GM12872 (cell line): ENCODE results near the gene ALLC.
A peak's percentile ranks its signal among the peaks of the same experiment; 100 is the strongest.

ENCODE experiments used
- TF ChIP-seq, protein P1 (sequence below): IDR thresholded peaks from 3 replicates; pipeline ENCODE4 v1.5.1; 2011; ENCODE audit warnings: low read depth, mild to moderate bottlenecking, low read length, moderate library complexity; ENCODE audit not compliant: insufficient read depth

Gene ALLC

DNA sequence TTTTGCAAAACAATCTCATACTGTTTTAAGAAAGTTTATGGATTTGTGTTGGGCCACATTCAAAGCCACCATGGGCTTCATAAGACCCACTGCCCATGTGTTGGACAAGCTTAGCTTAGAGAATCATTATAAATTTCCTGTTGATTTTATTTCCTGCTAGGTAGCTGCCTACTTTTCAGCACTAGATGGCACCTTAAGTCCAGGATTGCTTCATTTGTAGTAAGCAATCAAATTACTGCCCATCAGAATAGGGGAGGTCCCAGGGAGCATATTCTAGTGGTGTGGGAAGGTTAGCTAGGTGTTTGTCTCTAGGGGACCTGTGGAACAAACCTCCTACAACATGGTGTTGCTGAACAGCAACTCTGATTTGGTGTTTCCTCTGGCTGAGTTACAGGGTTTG lies 34.4 kb downstream of the ALLC start:
- TF ChIP-seq, protein P1, sequence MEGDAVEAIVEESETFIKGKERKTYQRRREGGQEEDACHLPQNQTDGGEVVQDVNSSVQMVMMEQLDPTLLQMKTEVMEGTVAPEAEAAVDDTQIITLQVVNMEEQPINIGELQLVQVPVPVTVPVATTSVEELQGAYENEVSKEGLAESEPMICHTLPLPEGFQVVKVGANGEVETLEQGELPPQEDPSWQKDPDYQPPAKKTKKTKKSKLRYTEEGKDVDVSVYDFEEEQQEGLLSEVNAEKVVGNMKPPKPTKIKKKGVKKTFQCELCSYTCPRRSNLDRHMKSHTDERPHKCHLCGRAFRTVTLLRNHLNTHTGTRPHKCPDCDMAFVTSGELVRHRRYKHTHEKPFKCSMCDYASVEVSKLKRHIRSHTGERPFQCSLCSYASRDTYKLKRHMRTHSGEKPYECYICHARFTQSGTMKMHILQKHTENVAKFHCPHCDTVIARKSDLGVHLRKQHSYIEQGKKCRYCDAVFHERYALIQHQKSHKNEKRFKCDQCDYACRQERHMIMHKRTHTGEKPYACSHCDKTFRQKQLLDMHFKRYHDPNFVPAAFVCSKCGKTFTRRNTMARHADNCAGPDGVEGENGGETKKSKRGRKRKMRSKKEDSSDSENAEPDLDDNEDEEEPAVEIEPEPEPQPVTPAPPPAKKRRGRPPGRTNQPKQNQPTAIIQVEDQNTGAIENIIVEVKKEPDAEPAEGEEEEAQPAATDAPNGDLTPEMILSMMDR: 0 out of 3 replicates have a peak, but pooled peaks have one; percentile 20

DNA sequence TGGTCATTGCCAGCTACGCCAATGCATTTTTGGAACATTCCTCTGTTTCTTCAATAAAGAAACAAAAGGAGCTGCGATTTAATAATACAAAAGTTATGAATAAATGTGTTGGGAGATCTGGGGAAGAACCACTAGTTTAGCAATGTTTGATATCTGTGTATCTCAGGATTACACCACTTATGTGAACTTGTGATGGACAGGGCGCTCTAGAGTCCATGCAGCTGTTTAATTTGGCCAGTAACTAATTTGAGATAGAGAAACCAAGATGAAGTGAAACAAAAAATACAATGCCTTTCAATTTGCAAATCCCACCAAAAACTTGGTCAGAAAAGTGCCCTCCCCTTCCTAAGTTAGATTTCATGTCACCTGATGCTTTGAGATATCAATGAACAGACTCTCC lies 38.5 kb downstream of the ALLC start:
- TF ChIP-seq, protein P1: no peak

DNA sequence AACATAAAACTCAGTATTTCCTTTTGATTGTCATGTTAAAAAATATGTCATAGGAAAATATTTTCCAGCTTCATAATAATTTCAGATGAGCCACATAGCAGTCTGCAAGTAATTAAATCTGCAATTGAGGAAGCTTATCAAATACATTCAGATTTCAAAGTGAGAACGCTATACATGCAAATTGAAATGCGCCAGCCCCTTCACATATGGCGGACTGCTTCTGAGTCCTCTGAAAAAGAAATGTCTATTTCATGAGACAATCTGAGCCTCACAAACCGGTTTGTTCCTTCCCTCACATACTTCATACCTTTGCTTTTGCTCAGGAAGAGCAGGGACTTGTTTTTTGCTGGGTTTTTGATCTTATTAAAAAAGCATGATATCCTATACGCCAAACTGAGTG lies 43.1 kb downstream of the ALLC start:
- TF ChIP-seq, protein P1: no peak

DNA sequence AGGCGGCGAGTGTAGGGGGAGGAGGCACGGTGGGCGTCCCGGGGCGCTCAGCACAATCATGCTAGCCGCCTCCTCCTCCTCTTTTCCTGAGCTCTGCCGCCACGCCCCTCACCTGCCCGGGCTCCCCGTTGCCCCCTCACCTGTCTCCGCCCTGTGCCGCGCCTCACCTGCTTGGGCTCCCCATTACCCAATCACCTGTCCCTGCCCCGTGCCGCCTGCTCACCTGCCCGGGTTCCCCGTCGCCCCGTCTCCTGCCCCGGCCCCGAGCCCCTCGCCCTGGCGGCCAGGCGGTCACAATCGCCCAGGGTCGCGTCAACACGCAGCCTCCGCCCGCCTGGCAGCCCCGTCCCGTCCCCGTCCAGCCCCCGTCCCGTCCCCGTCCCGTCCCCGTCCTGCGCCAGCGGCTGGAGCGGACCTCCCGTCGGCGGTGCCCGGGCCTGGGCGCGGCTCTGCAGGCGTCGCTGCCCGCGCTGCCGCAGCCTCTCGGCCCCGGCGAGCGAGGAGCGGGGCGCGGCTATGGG lies 45.3 kb downstream of the ALLC start, which contains the start of gene DCDC2C:
TSS of gene DCDC2C (plus strand) at position 340 of the 521 bp plus-strand sequence. CDS start at position 517, 177 bp downstream.
- TF ChIP-seq, protein P1: no peak

DNA sequence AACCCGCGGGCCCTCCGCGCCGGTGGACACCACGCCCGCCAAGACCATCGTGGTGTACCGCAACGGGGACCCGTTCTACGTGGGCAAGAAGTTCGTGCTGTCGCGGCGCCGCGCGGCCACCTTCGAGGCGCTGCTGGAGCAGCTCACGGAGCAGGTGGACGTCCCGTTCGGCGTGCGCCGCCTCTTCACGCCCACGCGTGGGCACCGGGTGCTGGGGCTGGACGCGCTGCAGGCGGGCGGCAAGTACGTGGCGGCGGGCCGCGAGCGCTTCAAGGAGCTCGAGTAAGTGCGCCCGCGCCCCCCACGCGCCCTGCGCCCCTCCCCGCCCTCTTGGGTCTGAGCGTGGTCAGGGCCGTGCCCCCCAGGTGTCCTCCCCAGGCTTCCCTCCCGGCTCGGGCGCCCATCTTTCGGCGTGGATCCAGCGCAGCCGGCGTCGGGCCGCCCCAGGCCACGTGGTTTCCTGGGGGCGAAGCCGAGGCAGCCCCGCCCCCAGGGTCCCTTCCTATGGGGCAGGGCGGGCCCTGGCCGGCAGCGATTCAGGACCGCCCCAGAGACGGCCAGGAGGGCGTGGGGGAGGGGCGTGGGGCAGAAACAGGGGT lies 45.9 kb downstream of the ALLC start:
- TF ChIP-seq, protein P1: no peak

DNA sequence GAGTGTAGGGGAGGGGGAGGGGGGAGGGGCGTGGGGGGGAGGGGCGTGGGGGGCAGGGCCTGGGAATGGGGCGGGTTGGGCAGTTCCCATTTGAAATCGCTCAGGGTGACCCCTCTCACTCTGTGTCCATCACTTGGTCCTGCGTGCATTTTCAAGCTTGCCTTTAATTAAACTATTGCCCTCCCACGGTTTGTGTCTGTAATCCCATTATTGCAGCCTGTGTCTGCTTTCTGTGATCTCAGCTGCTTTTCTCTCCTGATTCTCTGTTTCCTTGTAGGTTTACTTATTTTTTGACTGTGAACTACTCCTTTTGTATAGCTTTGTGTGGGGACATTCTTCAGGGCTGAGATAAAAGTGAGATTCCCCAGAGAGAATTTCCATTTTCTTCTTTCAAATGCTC lies 46.7 kb downstream of the ALLC start:
- TF ChIP-seq, protein P1: no peak

DNA sequence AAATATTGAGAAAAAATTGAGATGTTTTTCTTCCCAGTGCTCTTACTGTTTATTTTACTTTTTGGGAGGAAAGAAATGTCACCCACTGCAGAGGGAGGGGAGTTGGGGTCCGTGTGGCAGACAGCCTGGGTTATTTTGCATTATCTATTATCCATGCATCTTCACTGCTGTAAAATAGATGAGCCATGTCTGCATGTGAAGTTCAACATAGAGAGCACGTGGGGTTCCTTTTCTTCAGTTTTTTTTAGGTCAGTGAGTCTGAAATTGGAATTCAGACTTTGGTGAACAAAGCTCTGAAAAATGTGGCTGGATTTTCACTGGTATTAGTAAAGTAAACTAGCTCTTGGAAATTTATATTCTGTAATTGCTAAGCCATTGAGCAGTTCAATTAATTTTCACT lies 47.8 kb downstream of the ALLC start:
- TF ChIP-seq, protein P1: no peak

DNA sequence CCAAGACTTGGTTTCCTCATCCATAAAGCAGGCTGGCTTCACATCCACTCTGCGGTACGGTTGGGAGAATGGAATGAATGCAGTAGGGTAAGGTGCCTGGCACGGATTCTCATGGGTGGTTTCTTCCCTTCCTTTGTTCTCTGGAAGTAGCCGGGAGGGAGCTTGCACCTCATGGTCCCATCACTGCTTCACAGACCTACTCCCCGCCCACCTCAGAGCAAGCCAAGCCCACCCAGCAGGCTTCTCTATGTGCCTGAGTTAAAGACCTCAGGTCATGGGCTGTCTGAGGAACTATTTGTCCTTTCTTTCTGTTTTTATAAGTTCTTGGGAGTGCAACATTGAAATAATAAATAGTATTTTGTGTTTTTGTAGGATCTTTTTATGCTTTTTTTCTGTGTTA lies 48.9 kb downstream of the ALLC start:
- TF ChIP-seq, protein P1: no peak
